NOMO-1 treated with DMSO at 0.1 percent for 48 hours (cell line): Measurements from ENCODE around the gene BSX.

ENCODE experiments used
- DNase-seq: peaks from one replicate; lab custom pipeline; 2025; ENCODE audit not compliant: unreplicated experiment; lab: John Stamatoyannopoulos, UW

BSX gene

DNA sequence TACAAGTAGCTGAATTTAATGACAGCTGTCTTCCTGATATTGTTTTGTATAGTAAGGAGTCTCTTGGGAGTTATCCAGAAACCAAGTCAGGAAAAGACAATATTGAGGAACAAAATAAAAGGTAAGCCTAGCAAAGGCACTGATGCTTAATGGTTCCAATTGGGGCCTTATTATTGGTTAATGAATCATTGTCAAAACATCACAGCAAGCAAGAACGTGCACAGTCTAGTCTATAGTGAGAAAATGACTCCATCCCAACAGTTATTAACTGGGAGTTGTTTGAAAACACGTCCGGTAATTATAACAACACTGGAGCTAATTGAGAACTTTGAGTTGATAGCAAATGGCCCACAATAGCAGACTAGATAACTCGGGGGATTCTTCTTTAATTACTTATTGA is 17.7 kb downstream of the BSX start:
- no peak for DNase-seq

DNA sequence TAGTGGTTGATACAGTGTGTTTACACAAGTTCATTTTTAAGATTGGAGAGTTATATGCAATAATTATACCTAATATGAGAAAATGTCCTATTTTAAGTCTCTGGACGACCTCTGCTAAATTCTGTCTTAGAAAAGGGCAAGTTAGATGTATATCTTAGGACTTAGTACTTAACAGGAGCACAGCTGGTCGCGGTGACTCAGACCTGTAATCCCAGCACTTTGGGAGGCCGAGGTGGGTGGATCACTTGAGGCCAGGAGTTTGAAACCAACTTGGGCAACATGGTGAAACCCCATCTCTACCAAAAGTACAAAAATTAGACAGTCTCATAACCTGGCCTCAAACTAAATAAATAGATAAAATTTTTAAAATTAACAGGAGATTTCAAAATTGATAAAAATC is 27.2 kb downstream of the BSX start:
- no peak for DNase-seq

DNA sequence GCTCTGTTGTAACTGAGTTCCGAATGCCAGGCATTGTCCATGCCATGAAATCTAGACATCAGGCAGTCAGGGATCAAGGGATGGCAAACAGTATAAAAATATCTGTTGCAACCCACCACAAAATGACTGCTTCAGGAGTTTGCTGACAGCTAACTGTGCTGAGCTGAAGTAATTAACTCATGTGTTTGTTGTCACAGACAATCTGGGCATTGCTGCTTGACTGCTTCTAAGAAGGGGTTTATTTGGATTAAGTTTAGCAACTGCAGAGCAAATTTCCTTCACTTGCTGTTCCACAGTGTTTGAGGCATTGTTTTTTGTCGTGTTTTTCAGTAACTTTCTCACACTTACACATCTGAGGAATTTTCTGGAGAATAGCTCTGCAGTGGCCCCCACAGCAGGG is 30.4 kb downstream of the BSX start:
- no peak for DNase-seq

GRCh38 chr11:122938557-122938956 is 43.1 kb downstream of the BSX start:
- DNase-seq, result no peak

GRCh38 chr11:122937983-122938382 is 43.7 kb downstream of the BSX start:
- DNase-seq, result no peak

DNA sequence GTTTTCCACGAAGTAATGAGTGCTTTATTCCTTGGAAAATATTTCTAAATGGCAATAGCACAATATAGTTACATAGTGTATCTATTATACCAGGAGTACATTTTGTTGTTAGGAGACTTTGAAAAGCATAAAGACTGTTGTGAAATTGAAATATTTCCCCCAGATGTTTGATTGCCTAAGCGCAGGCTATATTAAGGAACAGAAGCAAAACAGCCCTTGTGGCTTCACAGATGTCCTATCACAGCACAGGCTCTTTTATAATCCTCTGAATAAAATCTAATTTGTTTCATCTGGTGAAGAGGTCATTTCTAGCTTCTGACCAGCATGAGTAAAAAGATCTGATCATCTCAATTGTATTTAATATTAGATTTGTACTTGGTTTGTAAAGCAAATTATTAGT is 48.2 kb downstream of the BSX start:
- DNase-seq, result peak; percentile 47

DNA sequence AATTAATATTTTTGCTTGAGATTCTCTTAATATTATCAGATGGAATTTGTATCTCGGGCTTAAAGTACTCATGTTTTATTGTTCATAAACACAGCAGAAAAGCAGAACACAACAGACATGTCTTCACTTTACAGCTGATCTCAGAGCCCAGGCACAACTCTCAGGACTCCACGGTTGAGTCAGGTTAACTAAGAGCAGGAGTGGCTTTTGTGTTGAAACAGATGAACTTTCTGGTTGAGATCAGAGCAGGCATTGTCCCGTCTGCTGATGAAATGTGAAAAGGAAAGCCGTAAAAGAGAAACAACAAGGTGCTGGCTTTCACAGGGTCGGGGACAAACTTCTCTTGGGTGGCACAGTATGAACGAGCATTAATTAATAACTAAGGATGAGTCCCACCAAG is 50.1 kb downstream of the BSX start:
- no peak for DNase-seq
